Measurements from ENCODE around the gene AKAP1. TPM values are rescaled to one million over a fixed set of nuclear protein-coding genes. Genes with fewer than 3 reads are reported as not detected.

Gene AKAP1
- total RNA-seq, 2 donors from 2014 or later = 128 to 139 TPM

DNA sequence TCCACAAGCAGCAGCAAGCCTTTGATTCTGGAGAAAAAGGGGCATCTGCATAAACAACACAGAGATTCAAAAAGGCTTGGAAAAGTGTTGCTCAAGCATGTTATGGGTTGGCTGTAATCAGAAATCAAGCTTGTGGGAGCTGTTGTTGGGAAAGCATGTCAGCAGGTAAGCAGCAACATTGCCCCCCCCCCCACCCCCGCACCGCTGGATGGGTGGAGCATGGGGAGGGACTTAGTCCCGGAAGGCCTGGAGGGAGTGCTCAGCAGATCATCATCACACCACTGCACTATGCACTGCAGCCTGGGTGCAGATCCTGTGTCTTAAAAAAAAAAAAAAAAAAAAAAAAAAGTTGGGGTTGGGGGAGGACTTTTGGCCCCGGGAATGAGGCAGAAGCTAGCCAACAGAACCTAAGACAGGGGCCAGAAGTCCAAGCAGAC, 16.8 kb upstream of the AKAP1 start:
- intact Hi-C loops (cut with DNase I) = no loop called here
- Histone ChIP-seq H3K36me3 (no peaks in the 10 kb centered on the region), H3K27ac (no peak overlapping the region), H3K4me1 (no peaks in the 10 kb centered on the region), H3K4me3 (no peak overlapping the region), H3K9ac (ENCODE audit: low read depth in 2 of 2, low read length in 2 of 2) (no peak overlapping the region), H3K27me3 (no peaks in the 10 kb centered on the region), H3K9me3 (no peaks in the 10 kb centered on the region)
- TF ChIP-seq, protein P1, sequence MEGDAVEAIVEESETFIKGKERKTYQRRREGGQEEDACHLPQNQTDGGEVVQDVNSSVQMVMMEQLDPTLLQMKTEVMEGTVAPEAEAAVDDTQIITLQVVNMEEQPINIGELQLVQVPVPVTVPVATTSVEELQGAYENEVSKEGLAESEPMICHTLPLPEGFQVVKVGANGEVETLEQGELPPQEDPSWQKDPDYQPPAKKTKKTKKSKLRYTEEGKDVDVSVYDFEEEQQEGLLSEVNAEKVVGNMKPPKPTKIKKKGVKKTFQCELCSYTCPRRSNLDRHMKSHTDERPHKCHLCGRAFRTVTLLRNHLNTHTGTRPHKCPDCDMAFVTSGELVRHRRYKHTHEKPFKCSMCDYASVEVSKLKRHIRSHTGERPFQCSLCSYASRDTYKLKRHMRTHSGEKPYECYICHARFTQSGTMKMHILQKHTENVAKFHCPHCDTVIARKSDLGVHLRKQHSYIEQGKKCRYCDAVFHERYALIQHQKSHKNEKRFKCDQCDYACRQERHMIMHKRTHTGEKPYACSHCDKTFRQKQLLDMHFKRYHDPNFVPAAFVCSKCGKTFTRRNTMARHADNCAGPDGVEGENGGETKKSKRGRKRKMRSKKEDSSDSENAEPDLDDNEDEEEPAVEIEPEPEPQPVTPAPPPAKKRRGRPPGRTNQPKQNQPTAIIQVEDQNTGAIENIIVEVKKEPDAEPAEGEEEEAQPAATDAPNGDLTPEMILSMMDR (IDR thresholded peaks at IDR 0.05) = no peak
- no peak for DNase-seq

DNA sequence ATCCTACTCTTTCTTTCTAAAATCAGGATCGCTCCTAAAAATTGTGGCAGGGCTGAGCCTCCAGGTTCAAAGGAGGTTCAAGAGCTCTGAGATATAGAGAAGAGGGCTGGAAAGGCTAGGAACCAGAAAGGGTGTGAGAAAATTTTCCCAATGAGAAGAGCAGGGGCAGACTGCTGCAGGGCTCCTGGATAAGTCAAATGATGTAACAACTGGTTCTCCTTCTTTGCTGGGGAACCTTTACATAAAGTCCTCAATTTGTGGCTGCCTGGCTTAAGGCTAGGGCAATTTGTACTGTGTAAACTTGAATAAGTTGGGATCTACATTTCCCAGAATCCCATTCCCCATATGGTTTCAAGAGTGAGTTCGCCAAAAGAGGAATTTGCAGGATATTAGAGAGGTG, 16.3 kb upstream of the AKAP1 start:
- Histone ChIP-seq H3K9me3 (no peaks in the 10 kb centered on the region), H3K27ac (no peak overlapping the region), H3K9ac (ENCODE audit: low read depth in 2 of 2, low read length in 2 of 2) (no peak overlapping the region), H3K4me1 (no peaks in the 10 kb centered on the region), H3K4me3 (no peak overlapping the region), H3K27me3 (no peaks in the 10 kb centered on the region), H3K36me3 (no peaks in the 10 kb centered on the region)
- no peak for DNase-seq
- TF ChIP-seq, protein P1 (IDR thresholded peaks at IDR 0.05) = no peak
- intact Hi-C loops (cut with DNase I) = no loop called here

DNA sequence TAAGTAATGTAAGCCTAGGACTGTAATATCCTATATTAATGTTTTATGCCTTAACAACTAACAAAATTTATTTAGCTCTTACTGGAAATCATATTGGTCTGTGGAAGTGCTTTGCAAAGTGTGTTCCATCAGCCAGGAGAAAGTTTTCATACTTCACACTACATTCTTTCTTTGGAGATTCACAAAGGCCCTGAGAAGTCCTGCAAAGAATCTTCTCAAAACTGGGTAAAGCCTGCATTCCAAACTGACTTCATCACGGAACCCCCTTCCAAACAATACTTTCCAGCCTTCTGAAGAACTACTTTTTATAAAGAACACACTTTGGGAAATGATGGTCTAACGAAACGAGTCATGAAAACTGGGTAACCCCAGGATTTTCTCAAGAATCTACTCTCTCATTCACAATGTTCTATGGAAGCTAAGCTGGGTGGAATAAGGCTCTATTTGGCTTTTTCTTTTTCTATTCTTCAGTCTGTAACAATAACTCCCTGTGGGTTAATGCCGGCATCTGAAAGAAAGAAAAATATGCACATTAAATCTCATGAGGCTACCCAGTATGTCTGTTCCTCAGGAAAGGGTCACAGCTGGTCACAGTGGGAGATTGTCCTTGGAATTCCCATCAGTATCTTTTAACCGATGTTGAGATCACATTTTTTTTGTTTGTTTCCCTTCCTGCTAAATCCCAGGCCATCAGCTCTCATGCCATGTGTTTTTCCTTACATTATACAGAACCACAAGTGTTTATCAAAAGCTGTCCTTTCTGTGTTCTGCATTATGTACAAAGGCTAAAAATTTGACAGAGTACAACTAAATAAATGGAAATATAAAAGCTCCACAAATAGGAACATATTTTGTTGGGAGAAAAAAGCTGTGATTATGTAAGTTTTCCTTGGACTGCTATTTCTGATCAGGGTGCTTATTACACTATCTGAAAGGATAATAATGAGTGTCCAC, 12.8 kb upstream of the AKAP1 start:
- DNase-seq = no peak
- Histone ChIP-seq H3K27me3 (no peaks in the 10 kb centered on the region), H3K4me1 (no peaks in the 10 kb centered on the region), H3K9ac (ENCODE audit: low read depth in 2 of 2, low read length in 2 of 2) (no peak overlapping the region), H3K9me3 (no peaks in the 10 kb centered on the region), H3K4me3 (no peak overlapping the region), H3K27ac (no peak overlapping the region), H3K36me3 (no peaks in the 10 kb centered on the region)
- intact Hi-C loops (cut with DNase I) = no loop called here
- TF ChIP-seq, protein P1 (IDR thresholded peaks at IDR 0.05) = no peak

DNA sequence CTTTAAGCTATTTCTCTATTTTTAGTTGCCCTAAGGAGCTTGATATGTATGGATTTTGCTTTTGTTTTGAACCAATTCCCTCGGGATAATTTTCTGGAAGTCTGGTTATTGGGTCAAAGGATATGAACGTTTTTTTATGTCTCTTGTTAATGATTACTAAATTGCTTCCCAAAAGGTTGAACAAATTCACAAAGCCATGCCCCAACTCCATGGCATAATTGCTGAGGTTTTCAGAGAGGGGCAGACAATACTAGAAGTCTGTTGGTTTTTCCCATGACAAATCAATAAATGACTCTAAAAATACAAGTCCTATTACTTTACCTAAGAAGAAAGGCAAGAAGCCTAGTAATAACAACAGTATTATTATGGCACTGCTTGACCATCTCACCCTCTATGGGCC, 11.4 kb upstream of the AKAP1 start:
- no peaks in the 10 kb centered on the region for H3K9me3 ChIP-seq
- H3K36me3 ChIP-seq = no peaks in the 10 kb centered on the region
- H3K27me3 ChIP-seq = no peaks in the 10 kb centered on the region
- H3K4me1 ChIP-seq = no peaks in the 10 kb centered on the region
- no peak overlapping the region for H3K27ac ChIP-seq
- DNase-seq = no peak
- intact Hi-C loops (cut with DNase I) = no loop called here
- no peak overlapping the region for H3K9ac ChIP-seq (ENCODE audit: low read depth in 2 of 2, low read length in 2 of 2)
- TF ChIP-seq, protein P1 (IDR thresholded peaks at IDR 0.05) = no peak
- H3K4me3 ChIP-seq = no peak overlapping the region

DNA sequence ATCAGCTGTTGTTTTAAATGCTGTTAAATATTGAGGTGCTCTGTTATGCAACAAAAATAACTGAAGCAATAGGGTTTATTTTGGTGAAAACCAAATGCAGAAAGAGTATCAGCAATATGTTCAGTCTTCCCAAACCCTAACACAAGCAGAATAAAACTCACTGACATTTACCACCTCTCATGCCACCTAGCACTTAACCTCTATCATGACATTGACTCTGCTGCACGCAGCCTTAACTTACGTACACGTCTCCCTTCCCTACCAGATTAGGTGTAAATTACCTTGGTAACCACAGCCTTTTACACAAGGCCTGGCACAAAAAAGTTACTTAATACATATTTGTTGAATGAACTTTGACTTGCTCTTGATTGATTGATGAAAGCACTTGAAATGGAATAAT, 9.9 kb upstream of the AKAP1 start:
- TF ChIP-seq, protein P1 (IDR thresholded peaks at IDR 0.05) = no peak
- intact Hi-C loops (cut with DNase I) = no loop called here
- Histone ChIP-seq H3K9ac (ENCODE audit: low read depth in 2 of 2, low read length in 2 of 2) (no peak overlapping the region), H3K4me1 (no peaks in the 10 kb centered on the region), H3K9me3 (no peaks in the 10 kb centered on the region), H3K27ac (no peak overlapping the region), H3K4me3 (no peak overlapping the region), H3K36me3 (no peaks in the 10 kb centered on the region), H3K27me3 (no peaks in the 10 kb centered on the region)
- no peak for DNase-seq
